Activated T-helper 1 cell treated with anti-CD3 and anti-CD28 coated beads, Interleukin-12 subunit alpha, Interleukin-12 subunit beta, Interleukin-2, Interleukin-4 antibody, amounts not matched to agents 30 ng/mL and 10 ng/mL and 1 ng/mL, durations not matched to agents 14 hours and 24 hours and 36 hours (primary cell): Measurements from ENCODE around the gene KLHL40. TPM values are rescaled to one million over a fixed set of nuclear protein-coding genes. Genes with fewer than 3 reads are reported as not detected.

Experiments used
- DNase-seq: peaks from one replicate; pipeline ENCODE4 v3.0.0; 2021; ENCODE audit warnings: low spot score
- H3K27ac Mint-ChIP-seq: one replicate; pipeline ENCODE4 v1.8.0; 2021; ENCODE audit warnings: mild to moderate bottlenecking, mixed read lengths
- H3K27me3 Mint-ChIP-seq: one replicate; pipeline ENCODE4 v1.8.0; 2022; ENCODE audit warnings: mild to moderate bottlenecking, moderate library complexity, mixed read lengths; ENCODE audit not compliant: insufficient read depth
- H3K36me3 Mint-ChIP-seq: one replicate; pipeline ENCODE4 v1.8.0; 2021; ENCODE audit warnings: low read depth, mixed read lengths
- H3K4me1 Mint-ChIP-seq: one replicate; pipeline ENCODE4 v1.8.0; 2021; ENCODE audit warnings: low read depth, mixed read lengths
- H3K4me3 Mint-ChIP-seq: one replicate; pipeline ENCODE4 v1.8.0; 2021; ENCODE audit warnings: mild to moderate bottlenecking, moderate library complexity, mixed read lengths
- H3K9me3 Mint-ChIP-seq: one replicate; pipeline ENCODE4 v1.8.0; 2021; ENCODE audit warnings: mixed read lengths
- intact Hi-C: fragments of 100-400 bp; cut with micrococcal nuclease; formaldehyde crosslinking; loops from one replicate; pipeline ENCODE4 v1.15.1; 2024
- total RNA-seq: library from RNA; stranded (reverse); gene quantifications from 2 replicates; pipeline ENCODE4 v1.2.3, GENCODE V29; 2022

The KLHL40 gene
- total RNA-seq, 1 donor from 2014 or later, result not detected

DNA sequence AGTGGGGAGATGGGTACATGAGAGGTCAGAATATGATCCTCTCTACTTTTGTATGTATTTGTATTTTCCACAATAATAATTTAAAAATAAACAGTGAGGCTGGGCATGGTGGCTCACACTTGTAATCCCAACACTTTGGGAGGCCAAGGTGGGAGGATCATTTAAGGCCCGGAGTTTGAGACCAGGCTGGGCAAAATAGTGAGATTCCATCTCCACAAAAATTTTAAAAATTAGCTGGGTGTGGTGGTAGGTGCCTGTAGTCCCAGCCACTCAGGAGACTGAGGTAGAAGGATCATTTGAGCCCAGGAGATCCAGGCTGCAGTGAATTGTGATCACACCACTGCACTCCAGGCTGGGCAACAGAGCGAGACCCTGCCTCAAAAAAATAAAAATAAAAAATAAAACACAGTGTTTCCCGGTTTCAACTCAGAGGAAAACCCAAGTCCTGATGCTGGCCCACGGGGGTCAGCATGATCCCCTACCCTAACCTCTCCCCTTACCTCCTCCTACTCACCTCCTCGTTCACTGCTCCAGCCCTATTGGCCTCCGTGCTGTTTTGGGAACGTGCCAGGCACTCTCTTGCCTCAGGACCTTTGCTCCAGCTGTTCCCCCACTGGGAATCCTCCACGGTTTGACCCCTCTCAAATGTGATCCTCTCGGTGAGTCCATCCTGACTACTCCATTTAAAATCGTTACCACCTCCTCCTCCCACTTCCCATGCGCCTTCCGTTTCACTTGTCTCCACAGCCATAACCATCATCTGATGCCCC, 2.9 kb upstream of the KLHL40 start:
- Mint-ChIP-seq H3K4me1 (peaks cover 5% of the 10 kb centered on the region), H3K36me3 (no peaks in the 10 kb centered on the region), H3K27me3 (peaks cover 19% of the 10 kb centered on the region), H3K9me3 (peaks cover 7% of the 10 kb centered on the region), H3K27ac (peak overlapping the region; percentile 11), H3K4me3 (no peak overlapping the region)
- intact Hi-C loops, result no loop called here
- no peak for DNase-seq

DNA sequence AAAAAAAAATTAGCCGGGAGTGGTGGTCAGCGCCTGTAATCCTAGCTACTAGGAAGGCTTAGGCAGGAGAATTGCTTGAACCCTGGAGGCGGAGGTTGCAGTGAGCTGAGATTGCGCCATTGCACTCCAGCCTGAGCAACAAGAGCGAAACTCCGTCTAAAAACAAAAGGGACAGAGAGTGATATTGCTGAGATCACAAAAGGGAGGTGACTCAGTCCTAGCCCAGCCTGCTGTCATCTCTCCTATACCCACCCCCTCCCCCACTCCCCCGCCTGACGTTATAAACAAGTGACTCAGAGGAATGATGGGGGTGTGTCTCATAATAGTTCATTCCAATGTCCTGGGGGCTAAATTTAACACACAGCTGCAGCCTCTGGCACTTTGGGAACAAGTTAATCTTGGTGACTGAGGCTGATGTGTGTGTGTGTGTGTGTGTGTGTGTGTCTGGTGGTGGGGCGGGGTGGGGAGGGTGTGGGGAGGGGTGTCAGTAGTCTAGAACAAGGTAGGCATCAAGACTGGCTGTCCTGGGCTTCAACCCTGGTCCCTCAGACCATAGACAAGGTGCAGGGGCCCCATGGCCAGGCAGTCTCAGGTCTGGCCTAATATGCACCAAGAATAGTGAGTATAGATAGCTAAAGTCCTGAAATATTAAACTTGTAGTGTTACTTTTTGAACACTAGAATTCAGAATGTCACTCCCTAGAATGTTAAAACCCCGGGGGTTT, 1.3 kb upstream of the KLHL40 start:
- Mint-ChIP-seq H3K36me3 (no peaks in the 10 kb centered on the region), H3K4me3 (no peak overlapping the region), H3K27me3 (peaks cover 15% of the 10 kb centered on the region), H3K4me1 (peaks cover 5% of the 10 kb centered on the region), H3K27ac (no peak overlapping the region), H3K9me3 (no peaks in the 10 kb centered on the region)
- DNase-seq, result no peak
- intact Hi-C loops, result loop anchor here (1.0 kb wide), 1 partner anchor 46 kb away; no protein-coding TSS in a partner anchor

DNA sequence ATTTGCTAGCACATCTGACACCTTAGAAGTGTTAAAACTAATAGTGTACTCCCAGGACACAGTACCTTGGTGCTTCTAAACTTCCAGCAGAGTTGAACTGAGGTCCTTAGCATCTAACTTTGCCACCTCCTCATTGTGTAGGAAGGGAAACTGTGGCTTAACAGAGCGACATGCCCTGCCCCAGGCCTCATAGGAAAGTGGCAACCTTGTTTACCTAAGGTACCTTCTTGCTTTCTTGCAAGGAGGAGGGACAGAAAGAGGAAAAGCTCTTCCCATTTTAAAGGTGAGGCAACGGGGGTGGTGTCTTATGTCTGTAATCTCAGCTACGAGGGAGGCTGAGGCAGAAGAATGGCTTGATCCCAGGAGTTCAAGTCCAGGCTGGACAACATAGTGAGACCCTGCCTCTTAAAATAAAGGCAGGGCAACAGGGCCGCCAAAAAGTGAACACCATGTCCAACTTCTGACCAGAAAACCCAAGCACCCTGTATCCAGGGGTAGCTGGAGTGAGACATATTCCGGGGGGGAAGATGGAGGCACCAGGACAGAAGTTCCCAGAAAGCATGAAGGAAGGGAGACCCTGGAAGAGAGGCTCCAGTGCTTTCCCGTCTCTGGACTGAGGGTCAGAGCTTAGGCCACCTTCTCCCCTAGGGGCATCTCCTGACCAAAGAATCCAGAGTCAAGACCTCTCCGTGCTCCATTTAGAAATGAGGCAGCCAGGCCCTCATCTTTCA, 540 bp upstream of the KLHL40 start:
- Mint-ChIP-seq H3K9me3 (no peaks in the 10 kb centered on the region), H3K4me1 (peaks cover 5% of the 10 kb centered on the region), H3K4me3 (no peak overlapping the region), H3K27me3 (peaks cover 14% of the 10 kb centered on the region), H3K36me3 (no peaks in the 10 kb centered on the region), H3K27ac (no peak overlapping the region)
- no peak for DNase-seq
- intact Hi-C loops, result loop anchor here (1.0 kb wide), 1 partner anchor 46 kb away; no protein-coding TSS in a partner anchor

DNA sequence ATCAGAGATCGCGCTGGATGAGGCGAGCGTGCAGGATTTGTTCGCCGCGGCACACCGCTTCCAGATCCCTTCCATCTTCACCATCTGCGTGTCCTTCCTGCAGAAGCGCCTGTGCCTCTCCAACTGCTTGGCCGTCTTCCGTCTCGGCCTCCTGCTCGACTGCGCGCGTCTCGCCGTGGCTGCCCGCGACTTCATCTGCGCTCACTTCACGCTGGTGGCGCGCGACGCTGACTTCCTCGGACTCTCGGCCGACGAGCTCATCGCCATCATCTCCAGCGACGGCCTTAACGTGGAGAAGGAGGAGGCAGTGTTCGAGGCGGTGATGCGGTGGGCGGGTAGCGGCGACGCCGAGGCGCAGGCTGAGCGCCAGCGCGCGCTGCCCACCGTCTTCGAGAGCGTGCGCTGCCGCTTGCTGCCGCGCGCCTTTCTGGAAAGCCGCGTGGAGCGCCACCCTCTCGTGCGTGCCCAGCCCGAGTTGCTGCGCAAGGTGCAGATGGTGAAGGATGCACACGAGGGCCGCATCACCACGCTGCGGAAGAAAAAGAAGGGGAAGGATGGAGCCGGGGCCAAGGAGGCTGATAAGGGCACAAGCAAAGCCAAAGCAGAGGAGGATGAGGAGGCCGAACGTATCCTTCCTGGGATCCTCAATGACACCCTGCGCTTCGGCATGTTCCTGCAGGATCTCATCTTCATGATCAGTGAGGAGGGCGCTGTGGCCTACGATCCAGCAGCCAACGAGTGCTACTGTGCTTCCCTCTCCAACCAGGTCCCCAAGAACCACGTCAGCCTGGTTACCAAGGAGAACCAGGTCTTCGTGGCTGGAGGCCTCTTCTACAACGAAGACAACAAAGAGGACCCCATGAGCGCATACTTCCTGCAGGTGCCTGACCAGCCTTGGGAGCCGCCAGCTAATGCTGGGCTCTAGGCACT, 819 bp downstream of the KLHL40 start:
- H3K9me3 Mint-ChIP-seq, result no peaks in the 10 kb centered on the region
- no peak overlapping the region for H3K4me3 Mint-ChIP-seq
- H3K36me3 Mint-ChIP-seq, result no peaks in the 10 kb centered on the region
- H3K27me3 Mint-ChIP-seq, result peaks cover 14% of the 10 kb centered on the region
- DNase-seq, result no peak
- intact Hi-C loops, result no loop called here
- H3K4me1 Mint-ChIP-seq, result peaks cover 5% of the 10 kb centered on the region
- no peak overlapping the region for H3K27ac Mint-ChIP-seq

DNA sequence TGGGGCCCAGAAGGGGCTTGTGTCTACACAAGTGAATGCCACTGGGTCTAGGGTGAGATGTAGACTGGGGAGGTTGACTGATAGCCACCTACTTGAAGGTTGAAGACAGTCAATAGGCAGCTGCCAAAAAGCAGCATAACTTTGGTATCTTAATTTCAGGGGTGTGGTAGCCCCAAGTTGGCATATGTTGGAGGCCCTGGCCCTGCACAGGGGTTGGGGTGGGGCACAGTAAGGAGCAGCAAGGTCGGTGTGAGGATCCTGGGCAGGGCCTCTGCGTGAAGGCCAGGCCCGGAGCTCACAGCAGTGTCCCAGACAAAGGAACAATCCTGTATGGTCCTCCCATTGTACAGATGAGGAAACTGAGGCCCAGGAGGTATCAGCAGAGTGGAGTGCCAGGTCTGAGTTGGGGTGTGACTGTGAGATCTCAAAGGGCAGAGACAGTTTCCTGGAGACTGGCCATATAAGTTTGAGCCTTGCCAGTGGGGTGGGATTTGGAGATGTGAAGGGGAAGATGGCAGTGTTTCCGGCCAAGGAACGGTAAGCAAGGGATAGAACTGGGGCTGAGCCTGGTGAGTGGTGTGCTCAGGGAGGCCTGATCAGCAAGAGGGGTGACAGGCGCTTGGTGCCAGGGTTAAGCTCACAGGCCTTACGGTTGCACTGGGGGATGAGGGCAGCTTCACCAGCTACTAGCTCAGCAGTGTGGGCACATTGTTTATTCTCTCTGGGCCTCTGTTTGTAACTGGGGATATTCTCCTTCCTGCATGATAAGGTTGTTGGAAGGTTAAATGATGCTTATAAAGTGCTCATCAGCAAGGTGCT, 1.7 kb downstream of the KLHL40 start:
- Mint-ChIP-seq H3K27ac (no peak overlapping the region), H3K9me3 (no peaks in the 10 kb centered on the region), H3K36me3 (no peaks in the 10 kb centered on the region), H3K4me1 (peaks cover 5% of the 10 kb centered on the region), H3K4me3 (no peak overlapping the region), H3K27me3 (peaks cover 12% of the 10 kb centered on the region)
- intact Hi-C loops, result no loop called here
- no peak for DNase-seq

DNA sequence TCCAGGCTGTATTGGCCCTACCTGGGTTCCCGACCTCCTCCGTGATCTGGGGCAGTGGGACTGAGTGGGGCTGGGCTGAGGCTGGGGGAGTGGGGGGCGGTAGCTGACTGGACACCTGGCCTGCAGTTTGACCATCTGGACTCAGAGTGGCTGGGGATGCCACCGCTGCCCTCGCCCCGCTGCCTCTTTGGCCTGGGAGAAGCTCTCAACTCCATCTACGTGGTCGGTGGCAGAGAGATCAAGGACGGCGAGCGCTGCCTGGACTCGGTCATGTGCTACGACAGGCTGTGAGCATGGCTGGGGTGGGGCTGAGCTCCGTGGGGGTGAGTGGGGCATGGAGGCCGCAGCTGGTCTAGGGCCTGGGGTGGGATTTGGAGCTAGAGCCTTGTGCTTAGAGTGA, 2.7 kb downstream of the KLHL40 start:
- H3K36me3 Mint-ChIP-seq, result no peaks in the 10 kb centered on the region
- H3K4me1 Mint-ChIP-seq, result peaks cover 5% of the 10 kb centered on the region
- H3K9me3 Mint-ChIP-seq, result no peaks in the 10 kb centered on the region
- no peak overlapping the region for H3K27ac Mint-ChIP-seq
- H3K27me3 Mint-ChIP-seq, result peaks cover 8% of the 10 kb centered on the region
- no peak overlapping the region for H3K4me3 Mint-ChIP-seq
- no peak for DNase-seq
- intact Hi-C loops, result no loop called here

DNA sequence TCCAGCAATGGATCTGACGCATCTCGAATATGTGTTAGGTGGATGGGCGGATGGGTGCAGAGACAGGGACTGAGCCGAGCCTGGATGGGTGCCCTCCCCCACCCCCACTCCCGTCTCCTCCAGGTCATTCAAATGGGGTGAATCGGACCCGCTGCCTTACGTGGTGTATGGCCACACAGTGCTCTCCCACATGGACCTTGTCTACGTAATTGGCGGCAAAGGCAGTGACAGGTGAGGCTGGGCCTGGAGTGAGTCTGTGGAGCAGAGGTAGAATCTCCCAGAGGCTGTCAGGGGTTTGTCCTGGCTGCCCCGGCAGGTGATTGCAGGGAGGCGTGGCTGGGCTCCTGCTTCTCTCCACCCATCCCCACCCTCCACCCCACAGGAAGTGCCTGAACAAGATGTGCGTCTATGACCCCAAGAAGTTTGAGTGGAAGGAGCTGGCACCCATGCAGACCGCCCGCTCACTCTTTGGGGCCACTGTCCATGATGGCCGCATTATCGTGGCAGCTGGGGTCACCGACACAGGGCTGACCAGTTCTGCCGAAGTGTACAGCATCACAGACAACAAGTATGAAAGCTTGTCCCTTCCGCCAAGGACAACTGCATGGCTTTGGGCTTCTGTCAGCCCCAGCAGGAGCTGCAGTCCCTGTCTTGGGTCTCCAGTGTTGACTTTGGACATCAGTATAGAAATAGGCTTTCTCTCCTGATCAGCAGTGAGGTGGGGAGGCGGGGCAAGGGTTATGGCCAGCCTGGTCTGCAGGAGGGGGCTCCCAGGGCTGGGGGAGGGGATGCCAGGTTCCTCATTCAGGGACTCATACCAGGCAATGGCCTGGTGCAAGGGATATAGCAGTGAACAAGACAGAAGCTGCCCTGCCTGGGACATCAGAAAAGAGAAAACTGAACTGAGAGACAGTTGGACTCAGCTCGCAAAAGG, 3.4 kb downstream of the KLHL40 start:
- intact Hi-C loops, result no loop called here
- no peak overlapping the region for H3K27ac Mint-ChIP-seq
- no peak for DNase-seq
- no peak overlapping the region for H3K4me3 Mint-ChIP-seq
- peaks cover 5% of the 10 kb centered on the region for H3K4me1 Mint-ChIP-seq
- no peaks in the 10 kb centered on the region for H3K36me3 Mint-ChIP-seq
- no peaks in the 10 kb centered on the region for H3K9me3 Mint-ChIP-seq
- H3K27me3 Mint-ChIP-seq, result peaks cover 7% of the 10 kb centered on the region

DNA sequence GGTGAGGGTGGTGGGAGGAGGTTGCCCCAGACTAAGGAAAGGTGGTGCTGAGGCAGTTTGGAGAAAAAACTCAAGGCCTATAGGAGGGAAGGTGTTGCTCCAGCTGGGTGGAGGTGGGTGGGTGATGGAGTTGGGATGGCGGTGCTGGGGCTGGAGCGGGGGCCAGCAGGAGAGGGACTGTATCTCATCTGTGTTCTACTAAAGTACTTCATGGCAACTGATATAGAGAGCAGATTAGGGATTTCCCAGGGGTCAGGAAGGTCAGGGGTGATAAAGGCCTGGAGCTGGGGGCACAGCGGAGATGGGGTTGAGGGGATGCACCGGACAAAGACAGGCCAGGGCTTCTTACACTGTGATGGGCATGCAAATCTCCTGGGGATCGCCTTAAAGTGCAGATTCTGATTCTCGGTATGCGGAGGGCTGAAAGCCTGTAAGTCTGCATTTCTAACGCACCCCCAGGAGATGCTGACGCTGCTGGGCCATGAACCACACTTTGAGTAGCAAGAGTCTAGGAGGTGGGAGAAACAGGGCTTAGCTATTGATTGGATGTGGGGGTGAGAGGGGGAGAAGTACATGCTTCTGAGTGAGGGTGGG, 4.2 kb downstream of the KLHL40 start:
- peaks cover 7% of the 10 kb centered on the region for H3K27me3 Mint-ChIP-seq
- H3K4me3 Mint-ChIP-seq, result no peak overlapping the region
- H3K27ac Mint-ChIP-seq, result no peak overlapping the region
- intact Hi-C loops, result no loop called here
- DNase-seq, result no peak
- H3K9me3 Mint-ChIP-seq, result no peaks in the 10 kb centered on the region
- H3K36me3 Mint-ChIP-seq, result no peaks in the 10 kb centered on the region
- H3K4me1 Mint-ChIP-seq, result peaks cover 5% of the 10 kb centered on the region

DNA sequence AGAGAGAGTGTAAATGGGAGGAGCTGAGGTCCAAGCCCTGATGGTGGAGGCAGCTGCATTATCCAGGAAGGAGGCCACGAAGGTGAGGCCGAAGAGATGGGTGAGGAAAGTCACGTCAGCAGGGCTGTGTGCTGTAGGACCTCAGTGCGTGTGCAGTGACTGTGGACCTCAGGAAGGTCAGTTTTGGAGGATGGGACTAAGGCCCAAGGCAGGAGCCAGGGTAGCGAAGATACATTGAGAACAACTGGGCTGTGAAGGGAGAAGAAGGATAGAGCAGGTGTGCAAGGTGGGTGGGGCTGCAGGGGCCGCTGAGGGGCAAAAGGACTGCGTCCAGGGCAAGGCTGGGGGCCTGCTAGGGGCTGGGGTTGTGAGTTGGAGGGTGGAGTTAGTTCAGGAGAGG, 4.9 kb downstream of the KLHL40 start:
- H3K27me3 Mint-ChIP-seq, result peaks cover 5% of the 10 kb centered on the region
- peaks cover 5% of the 10 kb centered on the region for H3K4me1 Mint-ChIP-seq
- H3K9me3 Mint-ChIP-seq, result no peaks in the 10 kb centered on the region
- no peaks in the 10 kb centered on the region for H3K36me3 Mint-ChIP-seq
- intact Hi-C loops, result no loop called here
- no peak overlapping the region for H3K4me3 Mint-ChIP-seq
- no peak overlapping the region for H3K27ac Mint-ChIP-seq
- DNase-seq, result no peak

DNA sequence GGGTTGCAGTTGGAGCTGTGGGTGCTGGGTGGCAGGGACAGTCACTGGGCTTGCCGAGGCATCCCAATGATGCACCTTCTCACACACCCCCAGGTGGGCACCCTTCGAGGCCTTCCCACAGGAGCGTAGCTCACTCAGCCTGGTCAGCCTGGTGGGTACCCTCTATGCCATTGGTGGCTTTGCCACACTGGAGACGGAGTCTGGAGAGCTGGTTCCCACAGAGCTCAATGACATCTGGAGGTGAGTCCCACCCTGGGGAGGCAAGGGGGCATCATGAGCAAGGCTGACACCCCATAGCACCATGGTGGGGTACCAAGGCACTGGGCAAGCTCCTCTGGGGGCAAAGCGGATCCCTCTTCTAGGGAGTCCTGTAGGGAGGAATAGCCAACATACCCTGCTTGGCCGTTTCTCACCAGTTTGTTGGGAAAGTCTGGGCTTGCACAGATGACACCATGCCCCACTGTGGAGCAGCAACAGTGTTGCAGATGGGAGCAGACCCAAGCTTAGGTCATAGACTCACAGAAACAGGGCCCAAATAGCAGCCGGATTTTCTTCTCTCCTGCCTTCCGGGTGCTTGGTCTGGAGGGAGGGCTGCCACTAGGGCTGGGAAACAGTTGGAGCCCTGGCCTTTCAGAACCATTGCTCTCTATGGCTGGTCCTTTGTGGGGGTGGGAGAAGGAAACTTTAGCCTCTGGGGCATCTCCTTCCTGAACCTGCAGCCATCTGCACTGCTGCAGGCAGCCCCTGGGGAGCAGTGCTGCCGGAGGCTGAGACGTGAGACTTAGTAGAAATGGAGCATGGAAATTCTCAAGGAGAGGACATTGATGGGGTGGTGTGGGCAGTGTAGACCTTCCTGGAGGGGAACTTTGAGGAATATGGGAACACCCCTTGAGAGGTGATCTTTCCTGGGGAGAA, 5.7 kb downstream of the KLHL40 start:
- Mint-ChIP-seq H3K27ac (no peak overlapping the region), H3K27me3 (peaks cover 5% of the 10 kb centered on the region), H3K4me3 (no peak overlapping the region), H3K9me3 (no peaks in the 10 kb centered on the region), H3K36me3 (no peaks in the 10 kb centered on the region), H3K4me1 (peaks cover under 1% of the 10 kb centered on the region)
- DNase-seq, result no peak
- intact Hi-C loops, result no loop called here
